Measurements from ENCODE around the gene EVA1B. TPM values are rescaled to one million over a fixed set of nuclear protein-coding genes. Genes with fewer than 3 reads are reported as not detected.
A peak's percentile ranks its signal among the peaks of the same experiment; 100 is the strongest.

Gene EVA1B
- polyA plus RNA-seq, 2 of the 4 experiments (the other 2 are of a cell fraction), result 2.9 to 8.5 TPM

DNA sequence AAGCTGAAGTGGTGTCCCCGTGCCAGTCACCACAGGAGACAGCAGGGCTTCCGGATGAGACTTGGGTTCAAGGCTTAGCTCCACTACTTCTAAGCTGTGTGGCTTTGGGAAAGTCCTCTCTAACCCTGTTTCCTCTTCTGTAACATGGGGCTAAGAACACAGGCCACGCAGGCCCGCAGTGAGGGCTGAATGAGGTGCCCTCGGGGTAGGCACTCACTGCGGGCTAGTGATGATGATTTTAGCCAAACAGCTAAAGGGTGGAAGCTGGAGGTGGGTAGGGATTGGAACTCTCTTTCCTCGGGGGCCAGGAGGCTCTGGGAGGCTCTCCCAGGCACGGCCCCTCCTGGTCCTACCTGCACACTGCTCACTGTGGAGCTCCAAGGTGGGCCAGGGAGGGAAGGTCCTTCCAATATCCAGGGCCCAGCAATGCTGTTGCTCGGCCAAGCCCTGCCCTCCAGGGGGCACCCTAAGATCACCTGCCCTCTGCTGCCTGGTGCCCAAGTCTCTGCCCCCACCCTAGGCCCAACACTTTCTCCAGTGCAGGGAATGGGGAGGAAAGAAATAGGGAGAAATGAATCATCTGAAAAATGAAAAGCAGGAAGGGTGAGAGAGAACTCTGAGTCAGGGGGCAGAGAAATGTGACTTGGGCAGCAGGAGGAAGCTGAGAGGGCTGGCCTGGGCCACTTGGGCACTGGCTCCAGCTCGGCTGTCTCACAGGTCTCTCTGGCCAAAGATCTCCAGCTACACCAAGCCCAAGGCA, 19.2 kb upstream of the EVA1B start:
- ChIA-PET POLR2A (interaction anchor here (1.5 kb wide), 1 partner anchor 44 kb away, joined by 4 read pairs; no protein-coding TSS in a partner anchor), CTCF (interaction anchor here (0.6 to 17.8 kb wide), 41 partner anchors 9 to 256 kb away, joined by 3 to 201 read pairs (median 6); partner anchors contain the start of genes EVA1B, LSM10, OSCP1 and STK40)
- Histone ChIP-seq H3K4me1 (peaks cover 10% of the 10 kb centered on the region), H3K27ac (peak overlapping the region; percentile 45 to 78; a peak in 4 of 6 replicates), H3K9me3 (no peaks in the 10 kb centered on the region), H3K4me3 (no peak overlapping the region), H3K4me2 (no peak overlapping the region)
- TF ChIP-seq ZSCAN20 (CRISPR knock-in tag; IDR thresholded peaks at IDR 0.05) (no peak), HDAC2 (IDR thresholded peaks at IDR 0.05) (no peak), NFE2L2 (conservative IDR thresholded peaks at IDR 0.05; ENCODE audit: low read length) (no peak), RAD21 (conservative IDR thresholded peaks at IDR 0.05 in 1 of 2, IDR thresholded peaks at IDR 0.05 in 1 of 2) (peak; percentile 89 to 94), ZC3H11A (IDR thresholded peaks at IDR 0.05) (no peak), CEBPB (IDR thresholded peaks at IDR 0.05) (no peak), MAZ (IDR thresholded peaks at IDR 0.05; ENCODE audit: borderline replicate concordance, low read depth, low read length) (no peak), PHF8 (IDR thresholded peaks at IDR 0.05; ENCODE audit: borderline replicate concordance, low read depth) (no peak), HOXB5 (CRISPR knock-in tag; IDR thresholded peaks at IDR 0.05) (no peak), CHD4 (IDR thresholded peaks at IDR 0.05; ENCODE audit: borderline replicate concordance) (no peak), JUN (IDR thresholded peaks at IDR 0.05) (no peak), FOSL2 (IDR thresholded peaks at IDR 0.05) (no peak), FOSL2 (CRISPR knock-in tag; IDR thresholded peaks at IDR 0.05) (peak; percentile 43), SMC3 (IDR thresholded peaks at IDR 0.05) (peak; percentile 81)
- TF ChIP-seq, protein P1, sequence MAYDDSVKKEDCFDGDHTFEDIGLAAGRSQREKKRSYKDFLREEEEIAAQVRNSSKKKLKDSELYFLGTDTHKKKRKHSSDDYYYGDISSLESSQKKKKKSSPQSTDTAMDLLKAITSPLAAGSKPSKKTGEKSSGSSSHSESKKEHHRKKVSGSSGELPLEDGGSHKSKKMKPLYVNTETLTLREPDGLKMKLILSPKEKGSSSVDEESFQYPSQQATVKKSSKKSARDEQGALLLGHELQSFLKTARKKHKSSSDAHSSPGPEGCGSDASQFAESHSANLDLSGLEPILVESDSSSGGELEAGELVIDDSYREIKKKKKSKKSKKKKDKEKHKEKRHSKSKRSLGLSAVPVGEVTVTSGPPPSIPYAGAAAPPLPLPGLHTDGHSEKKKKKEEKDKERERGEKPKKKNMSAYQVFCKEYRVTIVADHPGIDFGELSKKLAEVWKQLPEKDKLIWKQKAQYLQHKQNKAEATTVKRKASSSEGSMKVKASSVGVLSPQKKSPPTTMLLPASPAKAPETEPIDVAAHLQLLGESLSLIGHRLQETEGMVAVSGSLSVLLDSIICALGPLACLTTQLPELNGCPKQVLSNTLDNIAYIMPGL (CRISPR knock-in tag; IDR thresholded peaks at IDR 0.05; ENCODE audit: borderline replicate concordance), result no peak
- TF ChIP-seq, protein P2, sequence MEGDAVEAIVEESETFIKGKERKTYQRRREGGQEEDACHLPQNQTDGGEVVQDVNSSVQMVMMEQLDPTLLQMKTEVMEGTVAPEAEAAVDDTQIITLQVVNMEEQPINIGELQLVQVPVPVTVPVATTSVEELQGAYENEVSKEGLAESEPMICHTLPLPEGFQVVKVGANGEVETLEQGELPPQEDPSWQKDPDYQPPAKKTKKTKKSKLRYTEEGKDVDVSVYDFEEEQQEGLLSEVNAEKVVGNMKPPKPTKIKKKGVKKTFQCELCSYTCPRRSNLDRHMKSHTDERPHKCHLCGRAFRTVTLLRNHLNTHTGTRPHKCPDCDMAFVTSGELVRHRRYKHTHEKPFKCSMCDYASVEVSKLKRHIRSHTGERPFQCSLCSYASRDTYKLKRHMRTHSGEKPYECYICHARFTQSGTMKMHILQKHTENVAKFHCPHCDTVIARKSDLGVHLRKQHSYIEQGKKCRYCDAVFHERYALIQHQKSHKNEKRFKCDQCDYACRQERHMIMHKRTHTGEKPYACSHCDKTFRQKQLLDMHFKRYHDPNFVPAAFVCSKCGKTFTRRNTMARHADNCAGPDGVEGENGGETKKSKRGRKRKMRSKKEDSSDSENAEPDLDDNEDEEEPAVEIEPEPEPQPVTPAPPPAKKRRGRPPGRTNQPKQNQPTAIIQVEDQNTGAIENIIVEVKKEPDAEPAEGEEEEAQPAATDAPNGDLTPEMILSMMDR (IDR thresholded peaks at IDR 0.05), result peak; percentile 79
- TF ChIP-seq, protein P3, sequence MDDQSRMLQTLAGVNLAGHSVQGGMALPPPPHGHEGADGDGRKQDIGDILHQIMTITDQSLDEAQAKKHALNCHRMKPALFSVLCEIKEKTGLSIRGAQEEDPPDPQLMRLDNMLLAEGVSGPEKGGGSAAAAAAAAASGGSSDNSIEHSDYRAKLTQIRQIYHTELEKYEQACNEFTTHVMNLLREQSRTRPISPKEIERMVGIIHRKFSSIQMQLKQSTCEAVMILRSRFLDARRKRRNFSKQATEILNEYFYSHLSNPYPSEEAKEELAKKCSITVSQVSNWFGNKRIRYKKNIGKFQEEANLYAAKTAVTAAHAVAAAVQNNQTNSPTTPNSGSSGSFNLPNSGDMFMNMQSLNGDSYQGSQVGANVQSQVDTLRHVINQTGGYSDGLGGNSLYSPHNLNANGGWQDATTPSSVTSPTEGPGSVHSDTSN (IDR thresholded peaks at IDR 0.05), result no peak
- TF ChIP-seq, protein P4, sequence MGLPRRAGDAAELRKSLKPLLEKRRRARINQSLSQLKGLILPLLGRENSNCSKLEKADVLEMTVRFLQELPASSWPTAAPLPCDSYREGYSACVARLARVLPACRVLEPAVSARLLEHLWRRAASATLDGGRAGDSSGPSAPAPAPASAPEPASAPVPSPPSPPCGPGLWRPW (IDR thresholded peaks at IDR 0.05), result no peak
- whole genome bisulfite sequencing (ENCODE audit: missing lambda C conversion rate), result 73% methylated on average over 8 of the region's 10 CpGs
- ATAC-seq (peak; percentile 83 to 92), DNase-seq (ENCODE audit: low read depth in 1 of 2, low spot score in 1 of 2) (peak; percentile 44 to 61), FAIRE-seq (no peak)

DNA sequence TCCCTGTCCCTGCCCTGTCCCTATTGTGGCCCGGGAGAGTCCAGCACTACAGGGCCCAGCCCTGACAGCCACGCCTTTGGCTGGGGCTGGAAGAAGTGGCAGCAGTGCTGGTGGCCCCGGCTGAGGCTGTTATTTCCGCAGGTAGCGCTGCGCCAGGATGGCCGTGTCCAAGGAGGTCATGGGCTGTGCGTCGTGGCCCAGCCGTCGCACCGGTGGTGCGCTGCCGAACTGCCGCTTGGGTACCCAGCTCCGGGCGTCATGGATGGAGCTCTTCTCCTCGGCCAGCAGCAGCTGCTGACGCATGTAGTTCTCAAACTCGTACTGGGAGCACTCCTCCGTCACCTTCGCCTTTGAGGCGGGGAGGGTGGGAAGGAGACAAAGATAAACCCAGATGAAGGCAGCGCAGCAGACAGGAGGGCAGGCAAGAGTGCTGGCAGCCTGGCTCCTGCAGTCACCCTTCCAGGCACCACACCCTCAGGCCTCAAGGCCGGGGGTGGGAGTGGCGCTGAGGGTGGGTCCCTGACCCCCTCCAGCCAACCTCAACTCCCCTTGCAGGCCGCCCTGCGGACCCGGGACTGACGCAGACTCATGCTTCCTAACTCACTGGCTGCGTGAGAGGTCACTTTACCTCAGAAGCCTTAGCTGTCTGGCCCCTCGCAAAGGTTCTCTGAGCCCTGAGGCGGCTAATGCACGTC, 18.3 kb upstream of the EVA1B start:
- Histone ChIP-seq H3K27ac (peak overlapping the region in 1 of 2 experiments; percentile 78; a peak in 2 of 6 replicates), H3K9me3 (no peaks in the 10 kb centered on the region), H3K4me3 (no peak overlapping the region), H3K4me2 (no peak overlapping the region), H3K4me1 (peaks cover 10% of the 10 kb centered on the region)
- CTCF ChIA-PET, result interaction anchor here (0.6 to 17.8 kb wide), 41 partner anchors 8 to 255 kb away, joined by 3 to 201 read pairs (median 5); partner anchors contain the start of genes EVA1B, LSM10, OSCP1 and STK40
- WGBS (ENCODE audit: missing lambda C conversion rate), result 94% methylated on average over 22 of the region's 34 CpGs
- no peak for DNase-seq (ENCODE audit: low read depth in 1 of 2, low spot score in 1 of 2)
- ATAC-seq, result no peak
- TF ChIP-seq TP53 (CRISPR knock-in tag; IDR thresholded peaks at IDR 0.05), result no peak
- TF ChIP-seq, protein P5, sequence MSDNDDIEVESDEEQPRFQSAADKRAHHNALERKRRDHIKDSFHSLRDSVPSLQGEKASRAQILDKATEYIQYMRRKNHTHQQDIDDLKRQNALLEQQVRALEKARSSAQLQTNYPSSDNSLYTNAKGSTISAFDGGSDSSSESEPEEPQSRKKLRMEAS (IDR thresholded peaks at IDR 0.05), result no peak
- no peak for TF ChIP-seq HOXB5 (CRISPR knock-in tag; IDR thresholded peaks at IDR 0.05)
- no peak for TF ChIP-seq CHD4 (IDR thresholded peaks at IDR 0.05; ENCODE audit: borderline replicate concordance)
- TF ChIP-seq RCOR1 (IDR thresholded peaks at IDR 0.05; ENCODE audit: low read depth, low read length), result no peak
- no peak for TF ChIP-seq JUN (IDR thresholded peaks at IDR 0.05)
- TF ChIP-seq ZNF302 (CRISPR knock-in tag; IDR thresholded peaks at IDR 0.05), result no peak
- TF ChIP-seq FOSL2 (IDR thresholded peaks at IDR 0.05), result no peak
- TF ChIP-seq FOSL2 (CRISPR knock-in tag; IDR thresholded peaks at IDR 0.05), result no peak
- no peak for TF ChIP-seq MAFK (IDR thresholded peaks at IDR 0.05; ENCODE audit: partially characterized antibody)
- TF ChIP-seq NFE2L2 (conservative IDR thresholded peaks at IDR 0.05; ENCODE audit: low read length), result no peak
- TF ChIP-seq KDM1A (IDR thresholded peaks at IDR 0.05; ENCODE audit: low read depth), result no peak
- no peak for FAIRE-seq
- POLR2A ChIA-PET, result interaction anchor here (0.7 to 1.5 kb wide), 2 partner anchors 45 to 130 kb away, joined by 3 to 4 read pairs; no protein-coding TSS in a partner anchor
